Stimulated activated CD4-positive, alpha-beta T cell treated with anti-CD3 and anti-CD28 coated beads, Interleukin-4, amount 100 ng/mL, for 1 hour (primary cell): ENCODE measurements around the gene PJVK.
"Not testable (repeated sequence)": the region's sequence is repeated elsewhere in the genome, so short reads cannot be mapped to it uniquely, and the experiment has no call there.

Experiments used
- DNase-seq: peaks from one replicate; pipeline ENCODE4 v3.0.0-alpha.2; 2020

The PJVK gene

GRCh38 chr2:178436662-178437061 lies 14.5 kb upstream of the PJVK start:
- no peak for DNase-seq

- DNase-seq: no peak
Observed at GRCh38 chr2:178441426-178441825, 9.8 kb upstream of the PJVK start.

- DNase-seq: no peak
Observed at GRCh38 chr2:178448968-178449661, 2.1 kb upstream of the PJVK start.

GRCh38 chr2:178449700-178450523 lies 1.3 kb upstream of the PJVK start:
- DNase-seq: no peak

- no peak for DNase-seq
Observed at GRCh38 chr2:178450524-178450773, 729 bp upstream of the PJVK start.

- DNase-seq: no peak
Observed at GRCh38 chr2:178452334-178452733, 1.2 kb downstream of the PJVK start.

GRCh38 chr2:178452870-178453269 lies 1.7 kb downstream of the PJVK start:
- no peak for DNase-seq

GRCh38 chr2:178455947-178456346 lies 4.8 kb downstream of the PJVK start:
- no peak for DNase-seq

- no peak for DNase-seq
Observed at GRCh38 chr2:178457390-178457886, 6.3 kb downstream of the PJVK start.

GRCh38 chr2:178469219-178469849 lies 18.2 kb downstream of the PJVK start:
- no peak for DNase-seq

- DNase-seq: not testable (repeated sequence)
Observed at GRCh38 chr2:178471313-178471712, 20.1 kb downstream of the PJVK start.

GRCh38 chr2:178473373-178473772 lies 22.2 kb downstream of the PJVK start:
- DNase-seq: no peak

- no peak for DNase-seq
Observed at GRCh38 chr2:178473931-178474330, 22.8 kb downstream of the PJVK start.

GRCh38 chr2:178474560-178474959 lies 23.4 kb downstream of the PJVK start:
- DNase-seq: no peak

GRCh38 chr2:178476477-178476876 lies 25.3 kb downstream of the PJVK start:
- DNase-seq: no peak

- DNase-seq: no peak
Observed at GRCh38 chr2:178477443-178478129, 26.4 kb downstream of the PJVK start.

- DNase-seq: no peak
Observed at GRCh38 chr2:178478130-178478438, 26.9 kb downstream of the PJVK start.

- peak; percentile 80 for DNase-seq
Observed at GRCh38 chr2:178478439-178479274, 27.5 kb downstream of the PJVK start, which contains the start of gene FKBP7. Gene FKBP7 (minus strand): TSS chr2:178478600. CDS start chr2:178478499, 101 bp downstream.

- no peak for DNase-seq
Observed at GRCh38 chr2:178479275-178479616, 28.1 kb downstream of the PJVK start.

GRCh38 chr2:178479758-178480226 lies 28.6 kb downstream of the PJVK start:
- no peak for DNase-seq

GRCh38 chr2:178480227-178481181 lies 29.3 kb downstream of the PJVK start, which contains the start of gene PLEKHA3:
Gene PLEKHA3 (plus strand): TSS chr2:178480457. CDS start chr2:178480870, 413 bp downstream.
- DNase-seq: peak; percentile 72
